ENCODE data around the gene MYT1. TPM values are rescaled to one million over a fixed set of nuclear protein-coding genes. Genes with fewer than 3 reads are reported as not detected.

The MYT1 gene
- total and polyA plus RNA-seq, 2 of the 13 experiments (the other 11 are each of a cell fraction or from before 2014, with no cell fraction given): 0.58 to 2.5 TPM

- DNase-seq (ENCODE audit: low spot score) (peak; percentile 67), ATAC-seq (peak; percentile 85), FAIRE-seq (peak; percentile 40)
- Histone ChIP-seq H4K20me1 (ENCODE audit: insufficient read depth, low read length) (no peaks in the 10 kb centered on the region), H3K4me2 (ENCODE audit: low read depth, low read length) (peak overlapping the region; percentile 84), H3K27me3 (ENCODE audit: control insufficient read depth in 1 of 2, insufficient read depth in 2 of 2, low read length in 2 of 2) (peaks cover 26 to 86% of the 10 kb centered on the region in 2 experiments), H3K27ac (ENCODE audit: extremely low read length, insufficient read depth, low read length) (no peak overlapping the region), H3K36me3 (replicated peaks in 1 of 2; ENCODE audit: control insufficient read depth in 1 of 2, insufficient read depth in 2 of 2, low read length in 2 of 2) (no peaks in the 10 kb centered on the region), H3K4me1 (ENCODE audit: insufficient read depth, low read length) (peaks cover 55% of the 10 kb centered on the region), H3K9ac (ENCODE audit: insufficient read depth, low read depth, low read length) (peak overlapping the region; percentile 32; the same call in 1 of the 2 replicates), H2AFZ (ENCODE audit: low read length) (peak overlapping the region; percentile 5), H3K4me3 (replicated peaks in 1 of 3; ENCODE audit: insufficient read depth in 1 of 3, low read depth in 2 of 3, low read length in 3 of 3) (peak overlapping the region in 2 of 3 experiments; percentile 3 to 58; a peak in 1 of 6 replicates), H3K9me3 (ENCODE audit: low read length) (no peaks in the 10 kb centered on the region), H3K79me2 (ENCODE audit: insufficient read depth, low read length) (no peaks in the 10 kb centered on the region)
- no TSS peak for BruUV-seq (replicated peaks)
- in situ Hi-C loops (cut with HindIII; ENCODE audit: extremely low pct_ligation_motif_present, low pct_unique_long_range_greater_than_20kb): no loop called here
- 10% methylated on average over 13 of the region's 13 CpGs for WGBS (ENCODE audit: low lambda C conversion rate)
- ChIA-PET POLR2A (interaction anchor here (1.0 to 5.1 kb wide), 6 partner anchors 10 to 34 kb away, joined by 6 to 47 read pairs (median 8); partner anchors contain the start of gene PCMTD2), CTCF (ENCODE audit: low intra/inter-chr PET ratio, low total read pairs) (interaction anchor here (4.2 kb wide), 1 partner anchor 62 kb away, joined by 34 read pairs; no protein-coding TSS in a partner anchor)
- intact Hi-C loops (cut with micrococcal nuclease; ENCODE audit: unreplicated experiment): loop anchor here (2.0 kb wide), 1 partner anchor 13 kb away; no protein-coding TSS in a partner anchor
- TF ChIP-seq ZNF629 (CRISPR knock-in tag; conservative IDR thresholded peaks at IDR 0.05) (no peak), ZNF205 (CRISPR knock-in tag; IDR thresholded peaks at IDR 0.05) (no peak), ZNF512 (CRISPR knock-in tag; IDR thresholded peaks at IDR 0.05) (0 out of 2 replicates have a peak, but pooled peaks have one; percentile 22), GPBP1L1 (CRISPR knock-in tag; IDR thresholded peaks at IDR 0.05) (no peak), ZNF317 (CRISPR knock-in tag; IDR thresholded peaks at IDR 0.05) (no peak), ATF7-NPFF (CRISPR knock-in tag; IDR thresholded peaks at IDR 0.05; ENCODE audit: low read depth) (no peak), BCL6 (CRISPR knock-in tag; IDR thresholded peaks at IDR 0.05) (peak; percentile 61; the same call in 1 of the 2 replicates), HNRNPUL1 (IDR thresholded peaks at IDR 0.05; ENCODE audit: low read depth, low read length) (no peak), ONECUT2 (CRISPR knock-in tag; IDR thresholded peaks at IDR 0.05) (no peak), MBNL3 (CRISPR knock-in tag; conservative IDR thresholded peaks at IDR 0.05) (no peak), ZNF597 (CRISPR knock-in tag; IDR thresholded peaks at IDR 0.05) (no peak), ZNF720 (CRISPR knock-in tag; IDR thresholded peaks at IDR 0.05) (no peak), PHF5A (CRISPR knock-in tag; IDR thresholded peaks at IDR 0.05; ENCODE audit: low read depth, unreplicated experiment) (peak; percentile 73), ZBTB26 (CRISPR knock-in tag; IDR thresholded peaks at IDR 0.05; ENCODE audit: borderline replicate concordance) (no peak), ZNF546 (CRISPR knock-in tag; conservative IDR thresholded peaks at IDR 0.05) (no peak; the same call in 1 of the 2 replicates), HOXD1 (CRISPR knock-in tag; IDR thresholded peaks at IDR 0.05) (0 out of 2 replicates have a peak, but pooled peaks have one; percentile 48), NKX3-1 (CRISPR knock-in tag; IDR thresholded peaks at IDR 0.05) (no peak), CENPT (CRISPR knock-in tag; IDR thresholded peaks at IDR 0.05; ENCODE audit: low read depth) (no peak)
These were observed 59.3 kb downstream of the MYT1 start for GRCh38 chr20:64223526-64224067.

All from HepG2 (cell line).